NCI-H2171 (cell line): Measurements from ENCODE around the gene LPAR6.

Experiments
- DNase-seq: peaks from one replicate; lab custom pipeline; 2025; lab: John Stamatoyannopoulos, UW

LPAR6 gene

DNA sequence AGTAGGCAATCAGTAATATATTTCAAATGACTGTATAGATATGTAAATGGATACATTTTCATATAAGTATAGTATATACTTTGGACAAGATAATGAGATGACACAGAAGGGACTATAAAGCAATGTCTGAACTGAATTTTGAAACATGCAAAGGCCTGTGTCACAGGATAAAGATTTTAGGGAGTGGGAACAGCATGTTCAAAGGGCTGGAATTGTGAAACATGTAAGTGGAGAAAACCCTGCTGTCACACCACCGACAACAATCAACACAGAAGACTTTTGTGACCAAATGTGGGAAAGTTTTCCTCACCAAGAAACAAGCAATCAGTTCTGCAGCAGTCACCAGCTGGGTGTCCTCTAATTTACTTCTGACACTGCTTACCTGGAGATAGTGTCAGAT is 42.9 kb downstream of the LPAR6 start:
- no peak for DNase-seq
